H9 (cell line): ENCODE measurements around the gene C4orf33. TPM values are rescaled to one million over a fixed set of nuclear protein-coding genes. Genes with fewer than 3 reads are reported as not detected.
A peak's percentile ranks its signal among the peaks of the same experiment; 100 is the strongest.

Source experiments
- DNase-seq: peaks from one replicate; pipeline ENCODE4 v3.0.0-alpha.2; 2017
- H2AFZ ChIP-seq: one replicate; pipeline ENCODE4 v1.6.1; 2013; ENCODE audit warnings: mild to moderate bottlenecking, low read length, control low read depth, moderate library complexity
- H2AK5ac ChIP-seq: 2 replicates; pipeline ENCODE4 v1.6.1; 2013; ENCODE audit warnings: low read length, control low read depth, mixed read lengths; ENCODE audit not compliant: insufficient read length
- H2BK120ac ChIP-seq: one replicate; pipeline ENCODE4 v1.6.1; 2013; ENCODE audit warnings: low read depth, mild to moderate bottlenecking, low read length, control low read depth, inconsistent platforms; ENCODE audit not compliant: poor library complexity, severe bottlenecking
- H2BK12ac ChIP-seq: 2 replicates; pipeline ENCODE4 v1.6.1; 2013; ENCODE audit warnings: low read length, control low read depth, mixed read lengths, low read depth; ENCODE audit not compliant: insufficient read length
- H2BK15ac ChIP-seq: 2 replicates; pipeline ENCODE4 v1.6.1; 2013; ENCODE audit warnings: low read depth, low read length, control low read depth
- H2BK20ac ChIP-seq: one replicate; pipeline ENCODE4 v1.6.1; 2013; ENCODE audit warnings: low read depth, mild to moderate bottlenecking, low read length, control low read depth, inconsistent platforms; ENCODE audit not compliant: poor library complexity, severe bottlenecking
- H2BK5ac ChIP-seq: 2 replicates; pipeline ENCODE4 v1.6.1; 2013; ENCODE audit warnings: low read length, control low read depth, mixed read lengths; ENCODE audit not compliant: insufficient read length
- H3K14ac ChIP-seq: 2 replicates; pipeline ENCODE4 v1.6.1; 2013; ENCODE audit warnings: low read length, control low read depth; ENCODE audit not compliant: insufficient read depth
- H3K18ac ChIP-seq: 2 replicates; pipeline ENCODE4 v1.6.1; 2013; ENCODE audit warnings: low read depth, mild to moderate bottlenecking, mixed read lengths, low read length, control low read depth; ENCODE audit not compliant: insufficient read length
- H3K23ac ChIP-seq: 2 replicates; pipeline ENCODE4 v1.6.1; 2013; ENCODE audit warnings: low read length, control low read depth, mixed read lengths, low read depth; ENCODE audit not compliant: insufficient read length
- H3K23me2 ChIP-seq: 2 replicates; pipeline ENCODE4 v1.6.1; 2013; ENCODE audit warnings: low read depth, mild to moderate bottlenecking, mixed read lengths, low read length, control low read depth; ENCODE audit not compliant: insufficient read length, poor library complexity, severe bottlenecking
- H3K27ac ChIP-seq: 2 replicates; pipeline ENCODE4 v1.5.1; 2013; ENCODE audit warnings: low read length, control low read depth, mixed read lengths, low read depth; ENCODE audit not compliant: insufficient read length
- H3K27me3 ChIP-seq: 2 replicates; pipeline ENCODE4 v1.6.1; 2013; ENCODE audit warnings: low read length, control low read depth, inconsistent platforms; ENCODE audit not compliant: insufficient read depth
- H3K4ac ChIP-seq: 2 replicates; pipeline ENCODE4 v1.6.1; 2013; ENCODE audit warnings: low read depth, mild to moderate bottlenecking, control low read depth, inconsistent platforms, low read length, moderate library complexity
- H3K4me1 ChIP-seq: 2 replicates; pipeline ENCODE4 v1.6.1; 2013; ENCODE audit warnings: low read length, control low read depth, inconsistent platforms; ENCODE audit not compliant: insufficient read depth
- H3K4me2 ChIP-seq: 2 replicates; pipeline ENCODE4 v1.6.1; 2013; ENCODE audit warnings: low read length, control low read depth, mixed read lengths; ENCODE audit not compliant: insufficient read length, insufficient read depth
- H3K56ac ChIP-seq: 2 replicates; pipeline ENCODE4 v1.6.1; 2013; ENCODE audit warnings: low read depth, mild to moderate bottlenecking, mixed read lengths, low read length, control low read depth; ENCODE audit not compliant: insufficient read length
- H3K79me1 ChIP-seq: 2 replicates; pipeline ENCODE4 v1.6.1; 2013; ENCODE audit warnings: low read depth, mild to moderate bottlenecking, moderate library complexity, low read length, control low read depth, inconsistent platforms; ENCODE audit not compliant: insufficient read depth, poor library complexity, severe bottlenecking
- H3K79me2 ChIP-seq: 2 replicates; pipeline ENCODE4 v1.6.1; 2013; ENCODE audit warnings: low read length, control low read depth, inconsistent platforms; ENCODE audit not compliant: insufficient read depth
- H3K9ac ChIP-seq: 2 replicates; pipeline ENCODE4 v1.6.1; 2013; ENCODE audit warnings: low read length, control low read depth, mixed read lengths; ENCODE audit not compliant: insufficient read length; ENCODE audit errors: extremely low read depth
- H3K9me3 ChIP-seq: one replicate; pipeline ENCODE4 v1.6.1; 2013; ENCODE audit warnings: low read depth, low read length, inconsistent platforms; ENCODE audit not compliant: control insufficient read depth
- H3T11ph ChIP-seq: one replicate; pipeline ENCODE4 v1.6.1; 2013; ENCODE audit warnings: mild to moderate bottlenecking, low read length, control low read depth, inconsistent platforms
- H4K20me1 ChIP-seq: one replicate; pipeline ENCODE4 v1.6.1; 2013; ENCODE audit not compliant: control insufficient read depth, insufficient read length, insufficient read depth
- H4K5ac ChIP-seq: 2 replicates; pipeline ENCODE4 v1.6.1; 2013; ENCODE audit warnings: low read depth, mild to moderate bottlenecking, mixed read lengths, low read length, control low read depth; ENCODE audit not compliant: insufficient read length
- H4K8ac ChIP-seq: replicated peaks from 2 replicates; pipeline ENCODE4 v1.6.1; 2013; ENCODE audit warnings: low read length, control low read depth, mixed read lengths, low read depth; ENCODE audit not compliant: insufficient read length
- H4K91ac ChIP-seq: 2 replicates; pipeline ENCODE4 v1.6.1; 2013; ENCODE audit warnings: low read depth, mild to moderate bottlenecking, moderate library complexity, mixed read lengths, low read length, control low read depth; ENCODE audit not compliant: insufficient read length
- H3K27ac Mint-ChIP-seq, 3 experiments: 2 replicates in 2 of 3; 3 replicates in 1 of 3; pipeline ENCODE4 v1.8.0; 2020 to 2021; ENCODE audit warnings: mixed read lengths in 3 of 3, mild to moderate bottlenecking in 1 of 3, moderate library complexity in 1 of 3
- H3K27me3 Mint-ChIP-seq: 2 replicates; pipeline ENCODE4 v1.8.0; 2021; ENCODE audit warnings: low read depth, mild to moderate bottlenecking, moderate library complexity, mixed read lengths
- H3K36me3 Mint-ChIP-seq, 3 experiments: 2 replicates in 2 of 3; 3 replicates in 1 of 3; pipeline ENCODE4 v1.8.0; 2020 to 2021; ENCODE audit warnings: low read depth in 3 of 3, mixed read lengths in 3 of 3; ENCODE audit not compliant: insufficient read depth in 1 of 3
- H3K4me1 Mint-ChIP-seq, 2 experiments: 2 replicates each; pipeline ENCODE4 v1.8.0; 2020; ENCODE audit warnings: mixed read lengths in 2 of 2
- H3K4me3 Mint-ChIP-seq, 2 experiments: 2 replicates in 1 of 2; 3 replicates in 1 of 2; pipeline ENCODE4 v1.8.0; 2020 to 2021; ENCODE audit warnings: mild to moderate bottlenecking in 2 of 2, mixed read lengths in 2 of 2, moderate library complexity in 1 of 2
- H3K9me3 Mint-ChIP-seq, 2 experiments: 2 replicates in 1 of 2; 3 replicates in 1 of 2; pipeline ENCODE4 v1.8.0; 2020; ENCODE audit warnings: mild to moderate bottlenecking in 2 of 2, mixed read lengths in 2 of 2, moderate library complexity in 1 of 2
- CTCF ChIP-seq: fragments of 200-600 bp; sonication (generic); conservative IDR thresholded peaks from 3 replicates; pipeline ENCODE4 v1.8.0; 2021; ENCODE audit warnings: antibody characterized with exemption, mild to moderate bottlenecking
- whole genome bisulfite sequencing: extraction: QIAGEN DNeasy Blood & Tissue Kit; methylation state at CpG from one replicate; pipeline ENCODE4 v1.1.7; 2013; ENCODE audit warnings: missing lambda C conversion rate, low lambda C conversion rate, mixed read lengths; ENCODE audit not compliant: insufficient read length; ENCODE audit errors: extremely low coverage; 5-methylcytosine and 5-hydroxymethylcytosine counted together
- total RNA-seq: library from RNA; stranded (reverse); gene quantifications from 2 replicates; pipeline ENCODE4 v1.2.1, GENCODE V29; 2021

The C4orf33 gene
- total RNA-seq, 1 experiment from 2014 or later: 7.4 TPM

DNA sequence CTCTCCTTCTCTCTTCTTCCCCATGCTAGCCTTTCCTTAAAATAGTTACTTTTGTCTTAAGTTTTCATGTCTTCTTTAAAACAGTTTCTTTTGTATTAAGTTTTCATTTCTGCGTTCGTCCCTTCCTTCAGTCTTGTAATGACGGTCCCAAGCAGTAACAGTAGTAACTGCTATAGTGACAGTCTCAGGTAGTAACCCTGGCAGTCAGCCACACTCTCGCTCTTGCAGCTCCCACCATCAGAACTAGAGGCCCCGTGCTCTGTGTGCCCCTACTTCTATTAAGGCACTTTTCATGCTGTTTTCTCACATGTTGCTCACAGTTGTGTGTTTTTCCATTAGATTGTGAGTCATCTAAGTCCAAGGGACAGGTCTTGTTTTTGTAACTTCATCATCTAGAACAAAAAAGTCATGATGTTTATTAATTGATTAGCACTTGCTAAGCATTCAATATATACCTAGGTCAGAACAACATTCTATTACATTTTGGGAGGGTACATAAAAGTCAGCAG is 49.3 kb downstream of the C4orf33 start:
- H4K20me1 ChIP-seq: no peaks in the 10 kb centered on the region
- H4K91ac ChIP-seq: no peak overlapping the region
- Mint-ChIP-seq H3K27me3 (no peaks in the 10 kb centered on the region), H3K9me3 (no peaks in the 10 kb centered on the region), H3K4me3 (0 out of 5 replicates have a peak overlapping the region, but pooled peaks of 1 of the 2 experiments have one; percentile 1), H3K36me3 (no peaks in the 10 kb centered on the region), H3K4me1 (peaks cover 0 to 7% of the 10 kb centered on the region in 2 experiments; a peak in 1 of 4 replicates), H3K27ac (no peak overlapping the region)
- no peak for TF ChIP-seq CTCF
- H2BK12ac ChIP-seq: no peak overlapping the region
- no peak overlapping the region for H3T11ph ChIP-seq
- no peaks in the 10 kb centered on the region for H3K23me2 ChIP-seq
- no peak overlapping the region for H3K4ac ChIP-seq
- H3K23ac ChIP-seq: no peak overlapping the region
- H3K27ac ChIP-seq: no peak overlapping the region
- H3K4me2 ChIP-seq: no peak overlapping the region
- H3K9ac ChIP-seq: no peak overlapping the region
- no peak overlapping the region for H2BK120ac ChIP-seq
- H2BK15ac ChIP-seq: no peak overlapping the region
- no peak overlapping the region for H3K18ac ChIP-seq
- H2AK5ac ChIP-seq: no peak overlapping the region
- H4K8ac ChIP-seq: no peak overlapping the region
- H2BK5ac ChIP-seq: no peak overlapping the region
- H4K5ac ChIP-seq: no peak overlapping the region
- H3K9me3 ChIP-seq: no peaks in the 10 kb centered on the region
- H2BK20ac ChIP-seq: no peak overlapping the region
- no CpG with 5 or more reads among the region's 5 CpGs for whole genome bisulfite sequencing
- no peaks in the 10 kb centered on the region for H3K79me2 ChIP-seq
- no peak overlapping the region for H2AFZ ChIP-seq
- no peaks in the 10 kb centered on the region for H3K4me1 ChIP-seq
- no peak overlapping the region for H3K14ac ChIP-seq
- no peaks in the 10 kb centered on the region for H3K27me3 ChIP-seq
- DNase-seq: no peak
- H3K79me1 ChIP-seq: no peaks in the 10 kb centered on the region
- H3K56ac ChIP-seq: no peak overlapping the region
